HG03342 (cell line): ENCODE results near the gene SYT17.

Experiments
- ATAC-seq: cut with Tn5 transposase; IDR thresholded peaks from one replicate; pipeline ENCODE4 v1.9.1; 2021; ENCODE audit warnings: mild to moderate bottlenecking, moderate library complexity; ENCODE audit not compliant: unreplicated experiment

SYT17 gene

DNA sequence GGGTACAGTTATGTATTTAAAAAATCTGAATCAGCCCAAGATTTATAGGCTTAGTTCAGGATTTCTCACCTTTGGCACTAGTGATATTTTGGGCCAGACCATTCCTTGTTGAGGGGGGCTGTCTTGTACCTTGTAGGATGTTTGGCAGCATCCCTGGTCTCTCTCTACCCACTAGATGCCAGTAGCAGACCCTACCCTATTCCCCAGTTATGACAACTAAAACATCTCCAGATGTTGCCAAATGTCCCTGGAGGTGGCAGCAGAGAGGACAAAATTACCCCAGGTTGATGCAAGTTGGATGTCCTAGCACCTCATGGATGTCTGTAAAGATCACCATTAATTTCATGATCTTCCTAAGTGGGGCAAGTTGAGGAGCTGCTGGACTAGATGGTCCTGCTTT lies 45.8 kb downstream of the SYT17 start:
- ATAC-seq: no peak

GRCh38 chr16:19215705-19216104 lies 47.7 kb downstream of the SYT17 start:
- no peak for ATAC-seq

GRCh38 chr16:19218581-19218980 lies 50.5 kb downstream of the SYT17 start:
- no peak for ATAC-seq

GRCh38 chr16:19219836-19220235 lies 51.8 kb downstream of the SYT17 start:
- no peak for ATAC-seq

- ATAC-seq: no peak
Measured at GRCh38 chr16:19223235-19224170, 55.5 kb downstream of the SYT17 start.

- ATAC-seq: no peak
Measured at GRCh38 chr16:19225651-19226050, 57.6 kb downstream of the SYT17 start.

- no peak for ATAC-seq
Measured at GRCh38 chr16:19227643-19228042, 59.6 kb downstream of the SYT17 start.

DNA sequence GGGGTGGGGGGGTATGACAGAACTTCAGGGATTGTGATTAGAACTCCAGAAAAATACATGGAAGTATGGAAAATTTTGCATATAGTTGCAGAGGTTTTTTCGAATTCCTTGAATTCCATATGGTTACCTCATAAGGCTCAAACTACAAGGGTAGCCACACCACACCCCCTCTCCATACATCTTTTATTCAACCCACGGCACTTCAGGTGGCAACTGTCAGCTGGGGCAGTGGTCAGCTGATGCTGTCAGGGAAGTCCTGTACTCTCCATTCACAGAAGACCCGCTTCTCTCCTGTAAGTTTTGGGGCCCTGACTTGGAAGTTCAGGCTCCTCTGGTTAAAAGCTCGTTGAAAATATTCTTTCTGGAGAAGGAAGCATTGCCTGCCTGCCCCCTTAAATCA lies 60.0 kb downstream of the SYT17 start:
- no peak for ATAC-seq

GRCh38 chr16:19228575-19228974 lies 60.5 kb downstream of the SYT17 start:
- no peak for ATAC-seq

- no peak for ATAC-seq
Measured at GRCh38 chr16:19230575-19230974, 62.5 kb downstream of the SYT17 start.

GRCh38 chr16:19231881-19232280 lies 63.8 kb downstream of the SYT17 start:
- ATAC-seq: no peak

GRCh38 chr16:19232988-19233387 lies 64.9 kb downstream of the SYT17 start:
- ATAC-seq: no peak

DNA sequence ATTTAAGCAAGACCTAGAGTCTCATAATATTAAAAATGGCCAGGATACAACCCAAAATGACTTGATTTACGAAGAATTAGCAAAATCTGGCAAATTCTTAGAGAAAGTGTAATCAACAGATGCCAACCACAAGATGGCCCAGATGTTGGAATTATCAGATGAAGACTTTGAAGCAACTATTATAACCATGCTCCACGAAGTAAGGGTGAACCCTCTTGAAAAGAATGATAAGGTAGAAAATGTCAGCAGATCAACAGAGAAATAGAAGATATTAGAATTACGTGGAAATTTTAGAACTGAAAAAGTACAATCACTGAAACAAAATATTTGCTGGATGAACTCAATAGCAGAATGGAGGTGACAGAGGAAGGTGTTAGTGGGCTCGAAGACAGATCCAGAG lies 67.4 kb downstream of the SYT17 start:
- ATAC-seq: no peak

DNA sequence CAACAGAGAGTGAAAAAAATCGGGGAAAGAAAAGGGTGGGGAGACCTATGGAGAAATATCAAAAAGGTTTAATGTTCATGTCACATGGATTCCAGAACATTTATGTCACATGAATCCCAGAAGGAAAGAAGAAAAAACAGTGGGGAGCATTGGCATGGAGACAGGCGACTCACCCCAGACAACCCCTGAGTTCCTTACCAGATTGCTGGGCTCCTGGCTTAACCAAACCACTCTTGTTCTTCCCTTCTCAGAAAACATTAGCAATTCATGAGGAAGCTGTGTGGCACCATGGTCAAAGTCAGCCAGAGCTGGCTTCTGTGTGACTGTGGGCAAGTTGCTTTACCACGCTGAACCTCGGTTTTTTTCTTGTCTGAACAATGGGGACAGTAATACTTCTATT lies 67.8 kb downstream of the SYT17 start:
- ATAC-seq: no peak

DNA sequence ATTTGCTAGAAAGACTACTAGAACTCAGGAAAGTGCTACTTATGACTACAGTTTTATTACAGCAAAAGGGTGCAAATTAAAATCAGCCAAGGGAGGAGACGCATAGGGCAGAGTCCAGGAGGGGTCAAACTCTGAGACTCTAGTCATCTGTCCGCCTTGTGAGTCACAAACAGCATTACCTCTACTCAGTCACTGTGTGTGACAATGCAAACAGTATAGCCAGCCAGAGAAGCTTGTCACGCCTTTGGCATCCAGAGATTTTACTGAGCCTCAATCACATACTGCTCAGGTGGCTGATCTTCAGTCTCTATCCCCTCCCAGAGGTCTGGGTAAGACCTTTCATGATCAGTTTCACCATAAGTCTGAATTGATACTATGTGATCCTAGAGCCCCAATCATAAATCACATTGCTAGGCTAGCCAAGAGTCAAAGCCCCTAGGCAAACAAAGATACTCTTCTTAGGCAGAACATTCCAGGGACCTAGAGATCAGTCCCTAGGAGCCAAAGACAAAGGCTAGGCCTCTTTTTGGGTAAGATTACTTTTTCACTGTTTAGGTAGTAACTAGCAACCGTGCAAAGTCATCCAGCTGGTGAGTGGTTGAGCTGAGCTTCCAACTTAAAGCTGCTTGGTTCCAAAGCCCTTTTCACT lies 68.6 kb downstream of the SYT17 start:
- ATAC-seq: no peak

- no peak for ATAC-seq
Measured at GRCh38 chr16:19238406-19238805, 70.4 kb downstream of the SYT17 start.

DNA sequence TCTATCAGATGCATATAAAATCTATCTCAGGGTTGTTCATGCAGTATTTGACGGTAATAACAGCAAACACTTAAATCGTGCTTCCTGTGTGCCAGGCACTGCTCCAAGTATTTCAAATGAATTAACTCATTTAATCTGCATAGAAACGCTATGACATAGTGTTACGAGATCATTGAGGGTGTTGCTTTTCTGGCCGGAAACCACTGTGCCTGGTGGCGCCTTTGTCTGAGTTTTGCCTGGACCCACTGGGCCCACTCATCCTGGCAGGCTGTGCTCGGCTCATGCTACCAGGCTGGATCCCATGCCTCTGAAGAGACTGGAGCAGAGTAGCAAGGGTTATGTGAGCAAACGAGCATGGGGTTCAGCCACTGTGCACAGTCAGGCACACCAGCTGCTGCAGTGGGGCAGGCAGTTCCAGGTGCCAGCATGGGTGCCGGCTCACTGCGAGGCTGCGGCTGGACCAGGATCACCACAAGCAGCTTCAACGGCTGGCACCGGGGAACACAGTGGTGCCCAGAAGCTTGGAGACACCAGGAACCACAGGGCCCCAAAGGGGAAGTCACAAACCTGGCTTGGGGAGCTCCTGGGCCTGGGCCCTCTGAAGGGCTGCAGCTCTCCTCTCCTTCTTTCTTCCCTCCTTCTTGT lies 71.6 kb downstream of the SYT17 start:
- no peak for ATAC-seq

DNA sequence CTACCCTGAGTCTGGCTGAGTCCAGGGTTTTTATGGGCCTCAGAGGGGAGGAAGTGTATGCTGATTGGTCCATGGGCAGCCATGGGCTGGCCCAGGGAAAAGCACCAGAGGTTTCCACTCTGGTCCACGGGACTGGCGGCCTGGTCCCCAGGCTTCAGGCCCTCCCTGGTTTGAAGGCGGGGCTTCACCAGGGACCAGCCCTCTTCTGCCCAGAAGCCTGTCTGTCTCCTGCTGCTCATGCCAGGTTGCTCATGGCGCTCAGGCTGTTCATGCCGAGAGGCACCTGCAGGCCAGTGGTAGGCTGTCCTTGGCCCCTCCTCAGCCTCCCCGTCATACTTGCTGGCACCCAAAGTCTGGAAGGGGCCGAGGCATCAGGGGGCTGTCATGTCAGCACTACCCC lies 72.5 kb downstream of the SYT17 start:
- no peak for ATAC-seq

DNA sequence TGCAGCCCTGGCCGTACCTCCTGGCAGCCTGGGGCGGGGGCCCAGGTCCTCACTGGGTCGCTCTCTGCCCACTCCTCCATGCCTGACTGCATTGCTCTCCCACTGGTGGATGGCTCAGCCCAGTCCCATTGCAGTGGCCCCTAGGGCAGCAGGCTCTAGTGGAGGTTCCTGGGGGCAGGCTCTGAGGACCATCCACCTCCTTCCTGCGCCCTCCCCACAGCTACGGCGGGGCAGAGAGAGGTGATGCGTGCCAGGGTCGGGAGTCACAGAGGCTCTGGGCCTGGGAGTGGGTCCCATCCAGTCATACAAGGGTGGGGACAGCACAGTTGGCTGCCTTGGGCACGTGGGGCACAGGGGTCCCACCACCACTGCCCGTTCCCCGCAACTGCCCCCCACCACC lies 73.5 kb downstream of the SYT17 start:
- no peak for ATAC-seq

- ATAC-seq: no peak
Measured at GRCh38 chr16:19242186-19242585, 74.1 kb downstream of the SYT17 start.

DNA sequence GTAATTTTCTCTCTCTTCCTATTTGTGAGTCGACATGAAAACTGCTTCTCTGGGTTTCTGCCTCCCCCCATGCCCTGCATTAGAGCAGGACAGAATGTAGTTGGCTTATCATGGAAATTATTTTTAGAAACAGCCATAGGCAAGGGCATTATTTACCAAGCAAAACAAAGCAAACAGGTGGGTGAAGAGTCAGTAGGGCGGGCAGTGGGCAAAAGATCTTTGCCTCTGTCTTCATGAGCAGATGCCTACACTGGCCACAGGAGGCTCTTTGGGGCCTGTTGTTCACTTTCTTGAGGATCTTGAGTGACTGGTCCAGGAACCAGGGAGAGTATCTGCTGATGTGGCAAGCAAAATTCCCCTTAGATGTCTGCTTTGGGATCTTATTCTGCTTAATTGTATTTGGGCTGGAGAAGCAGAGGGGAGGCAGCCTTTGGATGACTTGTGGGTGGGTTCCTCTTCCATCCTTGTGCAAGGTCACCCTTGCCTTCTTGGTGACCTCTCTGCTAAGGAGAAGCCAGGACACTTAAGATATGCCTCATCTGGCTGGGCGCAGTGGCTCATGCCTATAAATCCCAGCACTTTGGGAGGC lies 75.0 kb downstream of the SYT17 start:
- no peak for ATAC-seq
